Measurements from ENCODE around the gene ARHGEF11. TPM values are rescaled to one million over a fixed set of nuclear protein-coding genes. Genes with fewer than 3 reads are reported as not detected.

Gene ARHGEF11
- total RNA-seq, 1 donor from 2014 or later: 12.3 TPM

Other genes with a start within 250 kb of the ARHGEF11 start
- 0.78 TPM for gene SH2D2A, start 228.9 kb downstream of the ARHGEF11 start, total RNA-seq
- gene INSRR, start 186.6 kb downstream of the ARHGEF11 start, total RNA-seq: not detected
- gene NTRK1, start 184.9 kb downstream of the ARHGEF11 start, total RNA-seq: not detected
- 4.5 TPM for gene PEAR1, start 152.0 kb downstream of the ARHGEF11 start, total RNA-seq
- gene LRRC71, start 125.1 kb downstream of the ARHGEF11 start, total RNA-seq: not detected
- gene ETV3L, start 54.1 kb upstream of the ARHGEF11 start, total RNA-seq: not detected
- 6.0 TPM for gene ETV3, start 92.7 kb upstream of the ARHGEF11 start, total RNA-seq

All from left lobe of liver (tissue), 1 donor.